C4-2B (cell line): ENCODE data around the gene FKBP1A.
"Not testable (repeated sequence)": the region's sequence is repeated elsewhere in the genome, so short reads cannot be mapped to it uniquely, and the experiment has no call there.

Experiments used
- H3K27ac ChIP-seq: fragments of 450-650 bp; 2 replicates; pipeline ENCODE4 v1.5.1; 2017
- CTCF ChIP-seq: fragments of 450-650 bp; conservative IDR thresholded peaks from 2 replicates; pipeline ENCODE4 v1.5.1; 2017; ENCODE audit warnings: mild to moderate bottlenecking
- ZFX ChIP-seq: fragments of 450-650 bp; IDR thresholded peaks from 2 replicates; pipeline ENCODE4 v1.6.1; 2017

The FKBP1A gene

GRCh38 chr20:1357921-1358671, 34.8 kb downstream of the FKBP1A start:
- H3K27ac ChIP-seq, result no peak overlapping the region
- TF ChIP-seq ZFX (no peak), CTCF (no peak)

DNA sequence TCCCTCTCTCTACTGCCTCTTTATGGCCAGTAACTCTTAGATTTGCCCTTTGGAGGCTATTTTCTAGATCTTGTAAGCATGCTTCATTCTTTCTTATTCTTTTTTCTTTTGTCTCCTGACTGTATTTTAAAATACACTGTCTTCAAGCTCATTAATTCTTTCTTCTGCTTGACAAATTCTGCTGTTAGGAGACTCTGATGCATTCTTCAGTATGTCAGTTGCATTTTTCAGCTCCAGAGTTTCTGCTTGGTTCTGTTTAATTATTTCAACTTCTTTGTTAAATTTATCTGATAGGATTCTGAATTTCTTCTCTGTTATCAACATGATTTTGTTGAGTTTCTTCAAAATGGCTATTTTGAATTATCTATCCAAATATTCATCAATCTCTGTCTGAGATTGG, 38.9 kb downstream of the FKBP1A start:
- TF ChIP-seq ZFX (no peak), CTCF (no peak)
- no peak overlapping the region for H3K27ac ChIP-seq

- TF ChIP-seq CTCF (no peak), ZFX (no peak)
- no peak overlapping the region for H3K27ac ChIP-seq
Observed at GRCh38 chr20:1346315-1346969, 46.4 kb downstream of the FKBP1A start.

DNA sequence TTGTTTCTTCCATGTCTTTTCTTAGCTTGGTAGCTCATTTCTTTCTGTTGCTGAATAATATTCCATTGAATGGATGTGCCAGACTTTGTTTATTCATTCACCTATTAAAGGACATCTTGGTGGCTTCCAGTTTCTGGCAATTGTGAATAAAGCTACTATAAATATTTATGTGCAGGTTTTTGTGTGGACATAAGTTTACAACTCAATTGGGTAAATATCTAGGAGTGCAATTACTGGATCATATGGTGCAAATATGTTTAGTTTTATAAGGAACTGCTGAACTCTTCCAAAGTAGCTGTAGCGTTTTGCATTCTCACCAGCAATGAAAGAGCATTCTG, 47.1 kb downstream of the FKBP1A start:
- H3K27ac ChIP-seq, result no peak overlapping the region
- TF ChIP-seq CTCF, result no peak
- no peak for TF ChIP-seq ZFX

DNA sequence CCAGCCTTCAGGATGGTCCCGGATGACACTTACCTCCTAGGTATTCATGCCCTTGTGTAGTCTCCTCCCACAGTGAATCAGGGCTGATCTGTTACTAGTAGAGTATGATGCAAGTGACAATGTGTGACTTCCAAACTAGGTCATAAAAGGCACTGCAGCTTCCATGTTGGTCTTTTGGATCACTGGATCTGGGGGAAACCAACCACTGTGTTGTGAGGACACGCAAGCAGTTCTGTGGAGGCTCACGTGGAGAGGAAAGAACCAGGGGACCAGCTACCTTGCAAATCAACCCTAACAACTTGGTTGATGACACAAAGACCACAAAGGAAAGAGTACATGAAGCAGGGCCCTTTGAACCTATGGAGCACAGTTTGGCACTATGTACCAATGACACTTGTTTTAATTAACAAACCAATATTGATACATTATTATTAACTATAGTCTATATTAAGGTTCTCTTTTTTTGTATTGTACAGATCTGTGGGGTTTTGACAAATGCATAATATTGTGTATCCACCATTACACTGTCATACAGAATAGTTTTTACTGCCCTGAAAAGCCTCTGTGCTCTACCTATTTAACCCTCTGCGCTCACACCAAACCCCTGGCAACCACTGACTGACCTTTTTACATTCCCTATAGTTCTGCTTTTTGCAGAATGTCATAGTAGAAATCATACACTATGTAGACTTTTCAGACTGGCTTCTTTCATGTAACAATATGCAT, 47.7 kb downstream of the FKBP1A start:
- TF ChIP-seq CTCF (no peak), ZFX (no peak)
- H3K27ac ChIP-seq, result 0 out of 2 replicates have a peak overlapping the region, but pooled peaks have one; percentile 23

DNA sequence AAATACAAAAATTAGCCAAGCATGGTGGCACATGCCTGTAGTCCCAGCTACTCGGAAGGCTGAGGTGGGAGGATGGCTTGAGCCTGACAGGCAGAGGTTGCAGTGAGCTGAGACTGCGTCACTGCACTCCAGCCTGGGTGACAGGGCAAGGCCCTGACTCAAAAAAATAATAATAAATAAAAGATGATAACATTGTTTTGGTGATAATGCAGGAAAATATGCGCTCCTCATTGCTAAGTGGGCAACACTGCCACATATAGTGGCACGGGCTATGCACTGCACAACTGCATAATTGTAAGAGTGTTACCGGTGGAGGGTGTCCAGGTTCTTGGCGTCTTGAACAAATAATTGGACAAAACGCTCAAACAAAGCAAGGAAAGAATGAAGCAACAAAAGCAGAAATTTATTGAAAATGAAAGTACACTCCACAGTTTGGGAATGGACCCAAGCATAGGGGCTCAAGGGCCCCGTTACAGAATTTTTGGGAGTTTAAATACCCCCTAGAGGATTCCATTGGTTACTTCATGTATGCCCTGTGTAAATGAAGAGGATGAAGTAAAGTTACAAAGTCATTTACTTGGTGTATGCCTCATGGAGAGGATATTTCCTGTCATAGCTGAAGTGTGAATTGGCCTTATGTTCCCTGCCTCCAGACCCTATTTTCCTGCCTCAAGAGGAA, 49.3 kb downstream of the FKBP1A start:
- H3K27ac ChIP-seq, result not testable (repeated sequence)

GRCh38 chr20:1341561-1342265, 51.1 kb downstream of the FKBP1A start:
- no peak overlapping the region; the same call in 1 of the 2 replicates for H3K27ac ChIP-seq
- TF ChIP-seq ZFX (no peak), CTCF (no peak)
